NCI-H1930 (cell line): Measurements from ENCODE around the gene C14orf93.
A peak's percentile ranks its signal among the peaks of the same experiment; 100 is the strongest.
"Not testable (repeated sequence)": the region's sequence is repeated elsewhere in the genome, so short reads cannot be mapped to it uniquely, and the experiment has no call there.

ENCODE experiments used
- DNase-seq, 2 experiments: peaks; one replicate each; lab custom pipeline; 2025; lab: John Stamatoyannopoulos, UW

C14orf93 gene

DNA sequence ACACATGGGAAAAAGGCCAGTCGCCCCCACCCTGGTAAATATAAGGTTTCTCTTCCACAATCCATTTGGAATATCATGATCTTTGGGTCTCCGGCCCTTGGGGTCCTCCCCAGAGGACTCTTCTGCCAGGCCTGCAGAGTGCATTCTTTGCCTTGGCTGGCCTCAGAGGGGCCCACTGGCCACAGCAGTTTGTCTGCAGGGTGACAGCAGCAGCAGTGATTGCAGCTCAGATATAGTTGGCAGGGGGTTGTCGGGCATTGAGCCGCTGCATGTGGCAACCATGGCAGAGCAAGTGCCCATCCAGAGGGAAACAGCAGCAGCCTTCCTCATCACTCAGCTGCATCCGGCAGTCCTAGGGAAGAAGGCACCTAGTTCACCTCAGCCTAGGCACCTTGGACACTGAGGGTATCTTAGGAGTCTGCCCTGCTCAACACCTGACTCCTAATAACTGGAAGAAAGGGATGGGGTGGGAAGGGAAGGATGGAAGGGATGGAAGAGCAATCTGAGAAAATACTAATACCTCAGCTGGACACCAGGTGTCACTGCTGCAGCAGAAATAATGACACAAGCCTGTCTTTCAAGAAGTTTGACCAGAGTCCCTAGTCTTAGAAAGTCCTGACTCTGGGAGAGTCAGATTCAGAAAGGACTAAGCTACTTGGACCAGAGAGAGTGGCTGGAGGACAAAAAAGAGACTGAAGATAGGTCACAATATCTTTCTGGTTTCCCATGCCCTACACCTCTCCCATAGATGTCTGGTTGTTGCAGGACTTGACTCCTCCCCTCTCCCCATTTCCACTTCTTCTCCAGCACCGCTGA lies 36.5 kb downstream of the C14orf93 start:
- DNase-seq = peak in 1 of 2 experiments; percentile 15

DNA sequence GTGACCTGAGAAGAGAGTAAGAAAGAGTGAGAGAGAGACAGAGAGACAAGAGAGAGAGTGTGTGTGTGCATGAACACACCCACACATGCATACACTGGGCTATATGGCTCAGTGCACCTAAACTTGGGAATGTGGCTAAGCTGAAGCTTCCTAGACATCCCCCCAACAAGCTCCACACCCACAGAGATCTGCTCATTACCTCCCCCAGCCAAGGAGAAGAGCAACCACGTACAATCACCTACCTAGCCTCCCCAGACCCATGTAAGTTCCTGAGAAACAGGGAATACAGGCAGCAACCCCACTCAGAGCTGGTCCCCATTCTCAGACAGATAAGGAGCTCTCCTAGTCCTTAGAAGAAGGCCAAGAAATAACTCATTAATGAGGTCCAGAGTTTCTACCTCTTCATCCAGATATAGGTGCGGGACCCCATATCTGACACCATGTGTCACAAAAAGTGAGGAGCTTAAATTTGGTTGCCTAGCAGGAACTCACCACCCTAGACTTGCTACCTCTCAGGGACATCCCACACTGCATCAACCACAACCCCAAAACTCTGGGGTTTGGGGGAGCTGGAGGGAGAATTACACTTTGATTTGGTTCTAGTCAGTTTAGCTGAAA lies 37.5 kb downstream of the C14orf93 start:
- no peak for DNase-seq

DNA sequence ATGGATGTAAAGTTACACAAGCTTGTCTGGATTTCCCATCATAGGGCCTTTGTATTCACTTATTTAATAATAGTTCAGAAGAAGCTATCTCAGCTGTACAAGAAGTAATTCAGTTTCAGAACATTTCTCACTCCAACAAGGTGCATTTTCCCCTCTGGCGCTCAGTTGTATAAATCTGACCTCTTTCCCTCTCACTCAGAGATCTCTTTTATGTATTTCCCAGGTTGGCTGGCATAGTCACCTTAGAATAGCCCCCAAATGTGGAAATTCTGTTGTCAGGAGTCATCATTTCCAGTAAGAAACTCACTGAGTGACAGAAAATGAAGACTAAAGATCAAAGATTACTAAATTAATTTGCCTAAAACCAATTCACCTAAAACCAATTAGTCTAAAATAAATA lies 38.8 kb downstream of the C14orf93 start:
- no peak for DNase-seq

DNA sequence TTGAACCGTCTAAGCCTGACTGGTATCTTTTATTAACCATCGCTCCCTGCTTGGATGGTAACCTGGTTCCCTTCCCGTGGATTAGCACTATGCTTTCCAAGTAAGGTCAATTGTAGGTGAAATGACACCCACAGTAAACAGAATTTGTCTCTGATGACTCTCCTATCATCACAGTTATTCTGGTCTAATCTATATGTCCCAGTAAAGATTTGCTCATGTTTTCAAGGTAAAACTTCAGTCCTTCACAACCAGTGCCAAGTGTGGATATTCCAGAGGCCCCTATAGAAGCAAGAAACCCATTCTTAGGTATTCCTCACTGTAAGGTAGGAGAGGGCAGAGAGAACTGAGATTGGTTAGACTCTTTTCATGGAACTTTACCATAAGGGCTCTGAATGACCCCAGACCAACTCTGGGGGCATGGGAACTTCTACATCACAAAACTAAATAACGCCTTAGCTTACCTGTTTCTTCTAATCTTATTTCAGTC lies 43.1 kb downstream of the C14orf93 start:
- no peak for DNase-seq

DNA sequence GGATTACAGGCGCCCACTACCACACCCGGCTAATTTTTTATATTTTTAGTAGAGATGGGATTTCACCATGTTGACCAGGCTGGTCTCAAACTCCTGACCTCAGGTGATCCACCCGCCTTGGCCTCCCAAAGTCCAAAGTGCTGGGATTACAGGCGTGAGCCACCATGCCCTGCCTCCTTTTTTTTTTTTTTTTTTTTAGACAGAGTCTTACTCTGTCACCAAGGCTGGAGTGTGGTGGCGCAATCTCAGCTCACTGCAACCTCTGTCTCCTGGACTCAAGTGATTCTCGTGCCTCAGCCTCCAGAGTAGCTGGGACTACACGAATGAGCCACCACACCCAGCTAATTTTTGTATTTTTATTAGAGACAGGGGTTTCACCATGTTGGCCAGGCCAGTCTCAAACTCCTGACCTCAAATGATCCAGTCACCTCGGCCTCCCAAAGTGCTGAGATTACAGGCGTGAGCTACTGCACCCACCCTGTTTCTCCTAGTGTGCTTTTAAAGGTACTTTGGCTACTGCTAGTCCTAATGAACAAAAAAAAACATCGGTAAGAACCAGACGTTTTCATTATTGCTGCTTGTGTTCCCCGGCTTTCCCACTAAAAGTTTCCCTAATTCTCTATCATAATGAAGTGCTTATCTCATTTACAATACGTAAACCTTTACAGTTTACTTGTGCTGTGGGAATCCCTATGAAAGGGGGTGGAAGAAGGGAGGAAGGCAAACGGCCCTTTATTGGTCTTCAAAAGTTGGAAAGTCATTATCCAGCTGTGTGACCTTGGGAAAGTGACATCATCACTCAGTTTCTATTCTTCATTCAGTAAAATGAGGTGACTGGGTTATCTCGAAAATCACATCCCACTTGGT lies 43.8 kb downstream of the C14orf93 start:
- not testable (repeated sequence) for DNase-seq

DNA sequence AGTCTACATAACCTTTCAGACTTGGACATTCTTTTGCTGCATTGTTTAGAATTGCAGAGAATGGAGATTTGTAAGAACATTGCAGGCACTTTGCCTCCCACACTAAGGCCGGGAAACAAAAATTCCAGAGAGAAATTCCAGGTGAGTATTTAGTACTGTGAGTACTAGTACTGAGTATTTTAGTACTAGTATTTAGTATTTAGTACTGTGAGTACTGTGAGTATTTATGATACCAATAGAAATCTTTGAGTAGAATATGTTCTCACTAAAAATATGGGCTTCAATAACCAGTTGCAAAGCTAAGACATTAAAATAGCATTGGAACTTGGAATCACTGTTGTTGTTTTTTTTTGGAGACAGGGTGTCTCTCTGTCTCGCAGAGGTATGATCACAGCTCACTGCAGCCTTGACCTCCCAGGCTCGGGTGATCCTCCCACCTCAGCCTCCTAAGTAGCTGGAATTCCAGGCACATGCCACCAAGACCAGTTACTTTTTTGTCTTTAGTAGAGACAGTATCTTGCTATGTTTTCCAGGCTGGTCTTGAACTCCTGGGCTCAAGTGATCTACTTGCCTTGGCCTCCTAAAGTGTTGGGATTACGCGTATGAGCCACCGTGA lies 47.8 kb downstream of the C14orf93 start:
- DNase-seq = no peak

DNA sequence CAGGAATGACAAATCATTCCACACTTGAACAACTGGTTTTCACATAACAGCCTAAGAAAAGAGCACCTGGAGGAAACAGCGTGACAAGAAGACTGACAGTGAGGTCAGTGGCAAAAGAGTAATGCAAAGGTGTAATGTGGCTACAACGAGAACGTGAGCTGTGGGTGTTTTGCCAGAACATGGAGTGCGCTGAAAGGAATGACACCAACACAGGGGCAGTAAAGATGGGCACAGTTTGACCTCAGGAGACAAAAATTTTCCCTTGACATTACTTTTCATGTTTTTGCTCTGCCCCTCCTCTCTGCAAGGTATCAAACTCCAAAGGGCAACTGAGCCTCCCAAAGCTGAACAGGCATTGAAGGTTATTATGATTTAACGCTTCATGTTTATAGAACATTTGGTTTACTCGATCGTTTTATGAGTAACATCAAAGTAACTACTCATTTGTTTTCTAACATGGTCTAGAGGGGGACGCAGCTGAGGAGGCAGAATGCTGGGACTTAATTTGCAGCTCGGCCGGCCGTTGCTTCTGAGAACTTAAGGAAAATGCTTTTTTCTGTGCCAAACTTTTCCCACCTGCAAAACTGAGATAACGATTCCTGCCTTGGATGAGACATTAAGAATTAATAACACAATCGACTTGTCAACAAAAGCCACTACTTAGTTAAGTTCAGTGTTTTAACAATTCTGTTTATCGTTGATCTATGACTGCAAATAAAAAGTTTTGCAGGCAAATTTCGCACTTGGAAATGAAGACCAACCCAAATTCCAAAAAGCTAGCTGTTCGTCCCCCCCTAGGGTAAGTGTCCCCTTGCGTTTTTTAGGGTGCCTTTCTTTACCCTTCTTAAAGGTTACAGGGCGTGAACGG lies 54.0 kb downstream of the C14orf93 start:
- no peak for DNase-seq

DNA sequence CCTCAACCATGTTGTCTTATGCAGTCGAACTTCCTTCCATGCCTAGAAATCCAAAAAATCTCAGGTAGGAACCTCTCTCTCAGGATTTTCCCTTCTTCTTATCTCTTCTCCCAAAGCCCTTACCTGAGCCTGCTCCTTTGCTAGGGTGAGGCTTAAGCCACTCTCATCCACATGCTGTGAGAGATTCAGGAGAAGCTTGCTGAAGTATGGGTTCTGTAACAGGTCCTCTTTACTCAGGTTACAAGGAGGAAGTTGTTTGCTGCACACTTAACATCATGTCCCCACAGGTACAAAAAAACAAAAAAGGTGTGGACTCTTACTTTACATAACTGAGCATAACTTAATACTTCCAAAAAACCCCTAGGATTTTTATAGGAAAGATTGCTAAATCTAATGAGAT lies 57.5 kb downstream of the C14orf93 start:
- no peak for DNase-seq

DNA sequence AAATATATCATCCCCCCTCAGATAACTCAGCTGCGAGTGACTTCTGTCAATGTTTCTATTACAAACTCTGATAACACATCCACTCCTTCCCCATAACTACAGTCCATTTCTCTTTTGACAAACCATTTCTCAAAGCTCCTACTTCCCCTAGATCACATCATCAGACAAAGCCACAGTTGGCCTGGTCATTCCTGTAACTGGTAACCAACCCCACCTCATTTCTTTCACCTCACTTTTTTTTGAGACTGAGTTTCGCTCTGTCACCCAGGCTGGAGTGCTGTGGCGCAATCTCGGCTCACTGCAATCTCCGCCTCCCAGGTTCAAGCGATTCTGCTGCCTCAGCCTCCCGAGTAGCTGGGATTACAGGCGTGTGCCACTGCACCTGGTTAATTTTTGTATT lies 58.1 kb downstream of the C14orf93 start:
- not testable (repeated sequence) for DNase-seq

DNA sequence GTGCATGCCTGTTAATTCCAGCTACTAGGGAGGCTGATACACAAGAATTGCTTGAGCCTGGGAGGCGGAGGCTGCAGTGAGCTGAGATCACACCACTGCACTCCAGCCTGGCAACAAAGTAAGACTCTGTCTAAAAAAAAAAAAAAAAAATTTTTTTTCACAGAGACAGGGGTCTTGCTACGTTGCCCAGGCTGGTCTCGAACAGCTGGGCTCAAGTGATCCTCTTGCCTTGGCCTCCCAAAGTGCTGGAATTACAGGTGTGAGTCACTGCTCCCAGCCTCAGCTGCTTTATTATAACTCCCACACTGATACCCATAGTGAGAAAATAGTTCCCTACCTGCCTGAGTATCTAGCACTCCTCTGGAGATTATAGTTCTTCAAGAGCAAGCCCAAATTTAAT lies 64.3 kb downstream of the C14orf93 start:
- no peak for DNase-seq

DNA sequence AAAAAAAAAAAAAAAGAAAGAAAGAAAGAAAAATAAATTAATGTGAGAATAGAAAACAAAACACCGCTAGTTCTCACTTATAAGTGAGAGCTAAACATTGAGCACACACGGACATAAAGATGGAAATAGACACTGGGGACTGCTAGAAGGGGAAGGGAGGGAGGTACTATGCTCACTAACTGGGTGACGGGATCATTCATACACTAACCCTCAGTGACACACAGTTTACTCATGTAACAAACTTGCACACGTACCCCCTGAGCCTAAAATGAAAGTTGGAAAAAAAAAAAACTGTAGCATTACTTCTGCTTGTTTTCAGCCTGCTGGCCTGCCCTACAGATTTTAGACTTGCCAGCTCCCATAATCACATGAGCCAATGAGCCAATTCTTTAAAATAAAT lies 70.3 kb downstream of the C14orf93 start:
- no peak for DNase-seq
